ENCODE measurements around the gene DOK1.

Gene DOK1

GRCh38 chr2:74567881-74568280, 13.4 kb downstream of the DOK1 start:
- H3K9me3 ChIP-seq (ENCODE audit: insufficient read depth, low read length, severe bottlenecking) = no peaks in the 10 kb centered on the region
- no peaks in the 10 kb centered on the region for H3K36me3 ChIP-seq (ENCODE audit: insufficient read depth, low read length)
- H3K9ac ChIP-seq (ENCODE audit: low read depth, low read length) = no peak overlapping the region
- no peak overlapping the region for H2AFZ ChIP-seq (ENCODE audit: low read depth, low read length)
- H4K20me1 ChIP-seq (ENCODE audit: insufficient read depth, low read length) = no peaks in the 10 kb centered on the region
- H3K27ac ChIP-seq (ENCODE audit: low read length) = no peak overlapping the region
- H3K79me2 ChIP-seq (ENCODE audit: insufficient read depth, low read length) = no peaks in the 10 kb centered on the region
- H3K4me1 ChIP-seq (ENCODE audit: insufficient read depth, low read length) = no peaks in the 10 kb centered on the region
- no peak overlapping the region for H3K4me2 ChIP-seq (ENCODE audit: insufficient read depth, low read length)
- H3K27me3 ChIP-seq (ENCODE audit: insufficient read depth, low read length, poor library complexity) = peaks cover 12% of the 10 kb centered on the region
- DNase-seq (no peak), ATAC-seq (ENCODE audit: insufficient read depth, low read depth) (no peak)
- no peak overlapping the region for H3K4me3 ChIP-seq (ENCODE audit: low read depth in 1 of 2, low read length in 2 of 2)
- TF ChIP-seq CTCF (IDR thresholded peaks at IDR 0.05; ENCODE audit: borderline replicate concordance, extremely low read depth, low read length, poor library complexity, severe bottlenecking) (no peak), EZH2 (IDR thresholded peaks at IDR 0.05; ENCODE audit: borderline replicate concordance, low read depth, low read length, severe bottlenecking) (no peak)

GRCh38 chr2:74569686-74570085, 15.2 kb downstream of the DOK1 start:
- Histone ChIP-seq H4K20me1 (ENCODE audit: insufficient read depth, low read length) (no peaks in the 10 kb centered on the region), H2AFZ (ENCODE audit: low read depth, low read length) (no peak overlapping the region), H3K4me3 (ENCODE audit: low read depth in 1 of 2, low read length in 2 of 2) (no peak overlapping the region), H3K36me3 (ENCODE audit: insufficient read depth, low read length) (no peaks in the 10 kb centered on the region), H3K79me2 (ENCODE audit: insufficient read depth, low read length) (no peaks in the 10 kb centered on the region), H3K27me3 (ENCODE audit: insufficient read depth, low read length, poor library complexity) (peaks cover 12% of the 10 kb centered on the region), H3K4me1 (ENCODE audit: insufficient read depth, low read length) (peaks cover 16% of the 10 kb centered on the region), H3K27ac (ENCODE audit: low read length) (no peak overlapping the region), H3K4me2 (ENCODE audit: insufficient read depth, low read length) (no peak overlapping the region), H3K9me3 (ENCODE audit: insufficient read depth, low read length, severe bottlenecking) (no peaks in the 10 kb centered on the region), H3K9ac (ENCODE audit: low read depth, low read length) (no peak overlapping the region)
- TF ChIP-seq EZH2 (IDR thresholded peaks at IDR 0.05; ENCODE audit: borderline replicate concordance, low read depth, low read length, severe bottlenecking) (no peak), CTCF (IDR thresholded peaks at IDR 0.05; ENCODE audit: borderline replicate concordance, extremely low read depth, low read length, poor library complexity, severe bottlenecking) (no peak)
- DNase-seq = no peak
- no peak for ATAC-seq (ENCODE audit: insufficient read depth, low read depth)

GRCh38 chr2:74571058-74571457, 16.5 kb downstream of the DOK1 start:
- Histone ChIP-seq H3K36me3 (ENCODE audit: insufficient read depth, low read length) (no peaks in the 10 kb centered on the region), H3K27me3 (ENCODE audit: insufficient read depth, low read length, poor library complexity) (peaks cover 12% of the 10 kb centered on the region), H4K20me1 (ENCODE audit: insufficient read depth, low read length) (no peaks in the 10 kb centered on the region), H3K4me3 (ENCODE audit: low read depth in 1 of 2, low read length in 2 of 2) (no peak overlapping the region), H3K9me3 (ENCODE audit: insufficient read depth, low read length, severe bottlenecking) (no peaks in the 10 kb centered on the region), H3K27ac (ENCODE audit: low read length) (no peak overlapping the region), H3K4me1 (ENCODE audit: insufficient read depth, low read length) (peaks cover 16% of the 10 kb centered on the region), H3K79me2 (ENCODE audit: insufficient read depth, low read length) (no peaks in the 10 kb centered on the region), H3K9ac (ENCODE audit: low read depth, low read length) (no peak overlapping the region), H2AFZ (ENCODE audit: low read depth, low read length) (no peak overlapping the region), H3K4me2 (ENCODE audit: insufficient read depth, low read length) (no peak overlapping the region)
- no peak for TF ChIP-seq CTCF (IDR thresholded peaks at IDR 0.05; ENCODE audit: borderline replicate concordance, extremely low read depth, low read length, poor library complexity, severe bottlenecking)
- no peak for TF ChIP-seq EZH2 (IDR thresholded peaks at IDR 0.05; ENCODE audit: borderline replicate concordance, low read depth, low read length, severe bottlenecking)
- DNase-seq (no peak), ATAC-seq (ENCODE audit: insufficient read depth, low read depth) (no peak)

All from DND-41 (cell line).